Type B pancreatic cell (in vitro differentiated cells): ENCODE measurements around the gene SNTG2. TPM values are rescaled to one million over a fixed set of nuclear protein-coding genes. Genes with fewer than 3 reads are reported as not detected.

ENCODE experiments used
- DNase-seq: peaks from one replicate; pipeline ENCODE4 v3.0.0; 2021; ENCODE audit warnings: mixed read lengths; ENCODE audit not compliant: unreplicated experiment; ENCODE audit errors: extremely low spot score
- H3K27ac Mint-ChIP-seq: 2 replicates; pipeline ENCODE4 v1.8.0; 2021; ENCODE audit warnings: mild to moderate bottlenecking, mixed read lengths
- H3K27me3 Mint-ChIP-seq: 2 replicates; pipeline ENCODE4 v1.8.0; 2021; ENCODE audit warnings: mixed read lengths
- H3K36me3 Mint-ChIP-seq: 2 replicates; pipeline ENCODE4 v1.8.0; 2021; ENCODE audit warnings: mixed read lengths
- H3K4me1 Mint-ChIP-seq: one replicate; pipeline ENCODE4 v1.8.0; 2021; ENCODE audit warnings: mixed read lengths; ENCODE audit not compliant: unreplicated experiment
- H3K4me3 Mint-ChIP-seq: 2 replicates; pipeline ENCODE4 v1.8.0; 2021; ENCODE audit warnings: mild to moderate bottlenecking, mixed read lengths
- H3K9me3 Mint-ChIP-seq: 2 replicates; pipeline ENCODE4 v1.8.0; 2021; ENCODE audit warnings: mixed read lengths
- total RNA-seq: library from RNA; stranded (reverse); gene quantifications from 2 replicates; pipeline ENCODE4 v1.2.1, GENCODE V29; 2021; ENCODE audit warnings: low replicate concordance
- TF ChIP-seq, protein P1 (sequence below): fragments of 200-600 bp; sonication (generic); conservative IDR thresholded peaks from 2 replicates; pipeline ENCODE4 v1.5.0; 2021; ENCODE audit warnings: antibody characterized with exemption, mild to moderate bottlenecking

SNTG2 gene
- total RNA-seq, 1 donor from 2014 or later = 1.1 TPM

DNA sequence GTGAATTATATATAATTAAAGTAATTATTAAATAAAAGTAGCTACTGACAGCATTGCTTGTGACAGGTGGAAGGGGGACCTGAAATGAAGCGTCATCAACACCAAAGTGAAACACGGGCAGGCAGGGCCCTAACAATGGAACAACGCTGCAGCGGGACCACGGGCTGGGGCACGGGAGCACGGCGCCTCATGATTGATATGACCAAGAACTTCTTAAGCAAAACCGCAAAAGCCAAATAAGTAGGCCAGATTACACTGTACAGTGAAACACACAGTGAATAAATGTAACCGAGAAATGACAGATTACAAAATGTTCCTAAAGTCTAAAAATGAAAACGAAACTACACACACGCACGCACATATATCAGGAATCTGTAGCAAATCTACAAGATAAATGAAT lies 81.4 kb downstream of the SNTG2 start:
- Mint-ChIP-seq H3K36me3 (no peaks in the 10 kb centered on the region), H3K4me3 (no peak overlapping the region), H3K9me3 (no peaks in the 10 kb centered on the region), H3K27me3 (peaks cover 10% of the 10 kb centered on the region), H3K27ac (no peak overlapping the region), H3K4me1 (no peaks in the 10 kb centered on the region)
- DNase-seq = no peak
- TF ChIP-seq, protein P1, sequence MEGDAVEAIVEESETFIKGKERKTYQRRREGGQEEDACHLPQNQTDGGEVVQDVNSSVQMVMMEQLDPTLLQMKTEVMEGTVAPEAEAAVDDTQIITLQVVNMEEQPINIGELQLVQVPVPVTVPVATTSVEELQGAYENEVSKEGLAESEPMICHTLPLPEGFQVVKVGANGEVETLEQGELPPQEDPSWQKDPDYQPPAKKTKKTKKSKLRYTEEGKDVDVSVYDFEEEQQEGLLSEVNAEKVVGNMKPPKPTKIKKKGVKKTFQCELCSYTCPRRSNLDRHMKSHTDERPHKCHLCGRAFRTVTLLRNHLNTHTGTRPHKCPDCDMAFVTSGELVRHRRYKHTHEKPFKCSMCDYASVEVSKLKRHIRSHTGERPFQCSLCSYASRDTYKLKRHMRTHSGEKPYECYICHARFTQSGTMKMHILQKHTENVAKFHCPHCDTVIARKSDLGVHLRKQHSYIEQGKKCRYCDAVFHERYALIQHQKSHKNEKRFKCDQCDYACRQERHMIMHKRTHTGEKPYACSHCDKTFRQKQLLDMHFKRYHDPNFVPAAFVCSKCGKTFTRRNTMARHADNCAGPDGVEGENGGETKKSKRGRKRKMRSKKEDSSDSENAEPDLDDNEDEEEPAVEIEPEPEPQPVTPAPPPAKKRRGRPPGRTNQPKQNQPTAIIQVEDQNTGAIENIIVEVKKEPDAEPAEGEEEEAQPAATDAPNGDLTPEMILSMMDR = no peak

DNA sequence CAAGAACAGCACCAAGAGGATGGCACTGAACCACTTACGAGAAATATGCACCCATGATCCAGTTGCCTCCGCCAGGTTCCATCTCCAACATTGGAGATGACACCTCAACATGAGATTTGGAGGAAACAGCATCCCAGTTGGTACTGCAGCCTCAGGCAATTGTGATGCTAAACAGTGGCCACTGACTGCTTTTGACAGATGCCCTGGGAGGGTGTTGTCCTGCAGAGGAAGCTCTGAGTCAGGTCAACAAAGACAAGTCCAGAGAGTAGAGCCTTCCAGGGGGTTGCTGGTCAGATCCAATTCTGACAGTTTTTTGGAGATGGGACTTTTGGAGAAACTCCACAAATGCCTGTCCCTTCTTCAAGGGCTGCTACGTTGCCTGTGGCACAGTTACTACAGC lies 82.4 kb downstream of the SNTG2 start:
- H3K27ac Mint-ChIP-seq = no peak overlapping the region
- H3K36me3 Mint-ChIP-seq = no peaks in the 10 kb centered on the region
- TF ChIP-seq, protein P1 = no peak
- H3K27me3 Mint-ChIP-seq = peaks cover 13% of the 10 kb centered on the region
- H3K9me3 Mint-ChIP-seq = no peaks in the 10 kb centered on the region
- no peaks in the 10 kb centered on the region for H3K4me1 Mint-ChIP-seq
- no peak overlapping the region for H3K4me3 Mint-ChIP-seq
- no peak for DNase-seq

DNA sequence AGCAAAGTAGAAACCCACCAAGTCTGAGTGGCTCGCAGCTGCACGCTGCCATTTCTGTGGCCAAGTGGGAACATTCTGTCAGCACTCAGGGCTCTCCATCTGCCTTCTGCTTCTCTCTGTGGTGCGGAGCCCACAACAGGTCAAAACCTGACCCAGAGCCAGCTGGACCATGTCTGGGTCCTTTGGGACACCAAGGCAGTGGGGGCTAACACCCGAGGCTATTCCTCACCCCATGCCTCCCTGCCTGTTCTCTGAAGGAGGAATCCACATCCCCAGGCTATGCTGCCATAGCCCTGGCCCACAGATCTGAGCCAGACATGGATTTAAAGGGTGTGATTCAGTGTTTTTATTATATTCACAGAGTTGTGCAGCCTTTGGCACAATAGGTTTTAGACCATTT lies 86.4 kb downstream of the SNTG2 start:
- TF ChIP-seq, protein P1 = no peak
- no peaks in the 10 kb centered on the region for H3K4me1 Mint-ChIP-seq
- H3K36me3 Mint-ChIP-seq = no peaks in the 10 kb centered on the region
- H3K27me3 Mint-ChIP-seq = peaks cover 10% of the 10 kb centered on the region
- no peak overlapping the region for H3K27ac Mint-ChIP-seq
- no peaks in the 10 kb centered on the region for H3K9me3 Mint-ChIP-seq
- H3K4me3 Mint-ChIP-seq = no peak overlapping the region
- no peak for DNase-seq

DNA sequence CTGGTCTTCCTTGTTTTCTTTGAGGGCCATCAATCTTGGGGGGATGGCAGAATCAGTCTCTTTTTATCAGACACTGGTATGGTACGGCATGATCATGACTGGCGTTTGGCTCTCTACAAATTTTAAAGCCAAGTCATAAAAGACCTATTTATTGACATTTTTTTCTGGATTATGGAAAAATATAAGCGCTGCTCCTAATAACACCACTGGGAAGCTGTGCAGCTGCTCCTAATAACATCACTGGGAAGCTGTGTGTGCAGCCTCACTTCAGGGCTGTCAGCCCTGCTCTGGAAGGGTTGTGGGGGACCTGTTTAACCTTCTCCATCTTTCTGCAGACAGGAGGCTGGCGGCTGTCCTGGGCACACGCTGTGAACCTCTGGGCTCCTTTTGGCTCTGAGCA lies 88.9 kb downstream of the SNTG2 start:
- H3K9me3 Mint-ChIP-seq = peaks cover 12% of the 10 kb centered on the region
- no peak overlapping the region for H3K4me3 Mint-ChIP-seq
- no peak for DNase-seq
- no peaks in the 10 kb centered on the region for H3K4me1 Mint-ChIP-seq
- peaks cover 4% of the 10 kb centered on the region for H3K36me3 Mint-ChIP-seq
- TF ChIP-seq, protein P1 = no peak
- H3K27ac Mint-ChIP-seq = no peak overlapping the region
- peaks cover 10% of the 10 kb centered on the region for H3K27me3 Mint-ChIP-seq

DNA sequence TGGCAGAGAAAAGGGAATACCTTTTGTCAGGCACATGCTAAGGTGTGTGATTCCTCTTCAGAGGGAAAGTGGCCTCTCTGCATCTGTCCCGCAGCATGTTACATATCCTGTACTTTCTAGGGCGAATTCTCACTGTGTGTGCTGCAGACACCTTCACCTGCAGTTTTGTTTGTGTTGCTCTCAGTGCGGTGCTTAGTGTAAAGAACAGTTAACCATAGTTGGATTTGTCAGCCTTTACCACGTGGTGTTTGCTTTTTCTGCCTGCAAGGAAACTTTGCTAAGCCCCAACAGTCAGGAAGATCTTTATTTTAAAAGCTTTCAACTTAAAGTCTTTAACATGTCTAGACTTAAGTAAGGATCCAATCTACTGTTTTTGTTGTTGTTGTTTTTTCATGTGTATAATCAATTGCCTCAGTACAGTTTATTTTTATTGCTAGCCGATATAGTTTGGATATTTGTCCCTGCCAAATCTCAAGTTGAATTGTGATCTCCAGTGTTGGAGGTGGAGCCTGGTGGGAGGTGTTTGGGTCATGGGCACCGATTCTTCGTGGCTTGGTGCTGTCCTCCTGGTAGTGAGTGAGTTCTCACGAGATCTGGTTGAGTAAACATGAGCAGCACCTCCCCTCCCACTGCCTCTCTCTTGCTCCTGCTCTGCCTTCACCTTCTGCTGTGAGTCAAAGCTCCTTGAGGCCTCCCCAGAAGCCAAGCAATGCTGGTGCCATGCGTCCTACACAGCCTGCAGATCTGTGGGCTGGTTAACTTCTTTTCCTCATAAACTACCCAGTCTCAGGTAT lies 90.6 kb downstream of the SNTG2 start:
- TF ChIP-seq, protein P1 = no peak
- Mint-ChIP-seq H3K36me3 (peaks cover 4% of the 10 kb centered on the region), H3K27ac (no peak overlapping the region), H3K27me3 (peaks cover 6% of the 10 kb centered on the region), H3K4me3 (no peak overlapping the region), H3K4me1 (no peaks in the 10 kb centered on the region), H3K9me3 (peaks cover 14% of the 10 kb centered on the region)
- DNase-seq = no peak
